ENCODE measurements around the gene KIF6. TPM values are rescaled to one million over a fixed set of nuclear protein-coding genes. Genes with fewer than 3 reads are reported as not detected.
A peak's percentile ranks its signal among the peaks of the same experiment; 100 is the strongest.

Gene KIF6
- total RNA-seq, 1 experiment from 2014 or later = 2.7 TPM

DNA sequence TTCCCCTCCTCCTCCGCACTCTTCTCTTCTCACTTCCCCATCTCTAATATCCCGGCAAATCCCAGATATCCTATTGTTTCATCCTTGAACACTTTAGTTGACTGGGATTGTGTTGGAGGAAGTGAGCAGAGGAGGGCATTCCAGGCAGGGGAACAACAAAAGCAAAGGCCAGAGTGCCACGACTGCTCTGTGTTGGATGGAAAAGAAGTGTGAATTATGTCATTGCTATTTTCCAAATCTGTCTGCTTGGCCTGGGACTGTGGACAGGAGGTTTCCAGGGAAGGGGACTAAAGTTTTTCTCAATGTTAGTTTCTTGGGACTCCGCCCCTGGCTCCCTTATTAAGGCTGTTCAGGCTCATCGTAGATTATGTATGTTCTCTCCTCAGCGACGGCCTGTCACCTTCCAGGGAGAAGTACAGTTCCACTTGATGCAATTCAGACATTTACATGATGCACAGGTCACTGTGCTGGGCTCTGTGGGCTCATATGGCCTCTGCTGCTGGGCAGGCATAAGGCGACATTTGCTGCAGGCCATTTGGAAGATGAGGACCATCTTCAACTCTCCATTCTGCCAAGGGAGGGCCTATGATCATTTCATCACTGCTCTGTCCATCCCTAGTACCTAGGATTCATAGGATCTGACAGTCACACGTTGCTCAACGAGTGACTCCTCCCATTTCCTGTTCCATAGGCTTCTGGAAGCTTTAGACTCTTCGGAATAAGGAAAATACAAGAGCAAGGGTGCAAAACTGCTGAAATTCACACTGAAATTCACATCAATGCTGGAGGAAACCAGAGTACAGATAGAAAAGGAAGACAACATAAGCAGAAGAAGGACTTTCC, 303.6 kb downstream of the KIF6 start:
- DNase-seq (ENCODE audit: low read depth) = no peak

GRCh38 chr6:39420300-39421265, 304.6 kb downstream of the KIF6 start:
- no peak for DNase-seq (ENCODE audit: low read depth)

- no peak for DNase-seq (ENCODE audit: low read depth)
Observed at GRCh38 chr6:39419607-39420006, 305.6 kb downstream of the KIF6 start.

GRCh38 chr6:39417440-39417839, 307.8 kb downstream of the KIF6 start:
- DNase-seq (ENCODE audit: low read depth) = no peak

- peak; percentile 96 for DNase-seq (ENCODE audit: low read depth)
Observed at GRCh38 chr6:39416728-39417127, 308.5 kb downstream of the KIF6 start.

DNA sequence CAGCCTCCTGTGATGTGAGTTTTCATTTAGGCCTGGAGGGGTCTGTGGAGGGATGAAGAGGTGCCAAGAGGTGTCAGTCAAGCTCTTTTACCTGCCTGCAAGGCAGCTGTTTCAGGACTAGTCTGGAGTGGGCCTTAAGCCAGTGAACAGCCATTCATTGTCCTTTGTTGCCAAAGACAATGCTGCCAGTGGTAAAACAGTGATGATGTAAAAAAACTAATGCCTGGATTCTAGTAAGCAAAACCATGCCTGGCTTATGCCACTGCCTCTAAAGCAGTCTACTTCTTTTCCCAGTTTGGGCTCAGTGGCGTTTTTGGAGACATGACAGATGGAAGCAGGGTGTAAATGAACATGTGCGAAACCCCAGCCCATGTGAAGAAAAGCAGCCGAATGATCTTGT, 309.2 kb downstream of the KIF6 start:
- DNase-seq (ENCODE audit: low read depth) = peak; percentile 33

DNA sequence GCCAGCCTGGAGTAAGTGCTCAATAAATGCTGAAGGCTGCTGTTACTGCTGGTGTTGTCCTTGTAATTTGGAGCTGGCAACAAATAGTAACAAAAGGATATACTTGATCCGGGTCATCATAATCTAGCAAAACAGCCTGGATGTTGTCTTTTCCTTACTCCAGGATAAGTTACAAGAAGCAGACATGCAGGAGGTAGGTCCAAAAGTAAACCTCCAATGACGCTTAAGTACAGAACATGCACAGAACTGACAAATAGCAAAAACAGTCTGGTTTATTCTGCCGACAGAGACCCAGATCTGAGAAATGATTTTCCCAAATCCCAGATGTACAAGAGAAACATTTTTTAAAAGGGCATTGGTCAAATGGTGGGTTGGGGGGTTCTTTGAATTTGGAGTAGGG, 309.7 kb downstream of the KIF6 start:
- DNase-seq (ENCODE audit: low read depth) = no peak

GRCh38 chr6:39411465-39411864, 313.7 kb downstream of the KIF6 start:
- peak; percentile 60 for DNase-seq (ENCODE audit: low read depth)

GRCh38 chr6:39411001-39411400, 314.2 kb downstream of the KIF6 start:
- DNase-seq (ENCODE audit: low read depth) = no peak

GRCh38 chr6:39409889-39410288, 315.3 kb downstream of the KIF6 start:
- DNase-seq (ENCODE audit: low read depth) = no peak

DNA sequence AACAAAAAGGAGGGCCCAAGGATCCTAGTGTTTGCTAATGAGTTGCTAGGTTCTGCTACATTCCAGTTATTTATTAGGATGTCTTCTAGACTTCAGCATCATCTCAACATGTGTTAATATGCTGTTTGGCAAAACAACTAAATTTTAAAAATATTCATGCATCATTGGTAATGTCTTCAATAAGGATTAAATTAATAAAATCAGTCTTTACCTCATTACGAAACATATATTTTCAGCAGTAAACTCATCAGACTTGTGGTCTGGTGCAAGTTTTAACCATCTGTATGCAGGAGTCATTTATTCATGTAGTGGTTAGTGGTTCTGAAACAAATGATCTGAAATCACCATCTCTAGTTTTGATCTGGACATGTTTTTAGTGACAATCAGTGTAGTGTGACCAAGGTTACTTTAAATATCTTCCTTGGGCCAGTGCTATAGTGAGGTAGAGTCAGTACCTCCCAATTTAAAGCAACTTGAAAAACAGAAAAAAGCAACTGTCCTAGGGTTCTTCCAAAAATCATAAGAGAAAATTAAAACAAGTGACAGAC, 317.7 kb downstream of the KIF6 start:
- DNase-seq (ENCODE audit: low read depth) = no peak

GRCh38 chr6:39404312-39404711, 320.9 kb downstream of the KIF6 start:
- no peak for DNase-seq (ENCODE audit: low read depth)

GRCh38 chr6:39403304-39403703, 321.9 kb downstream of the KIF6 start:
- no peak for DNase-seq (ENCODE audit: low read depth)

GRCh38 chr6:39402239-39402751, 322.9 kb downstream of the KIF6 start:
- peak; percentile 34 for DNase-seq (ENCODE audit: low read depth)

DNA sequence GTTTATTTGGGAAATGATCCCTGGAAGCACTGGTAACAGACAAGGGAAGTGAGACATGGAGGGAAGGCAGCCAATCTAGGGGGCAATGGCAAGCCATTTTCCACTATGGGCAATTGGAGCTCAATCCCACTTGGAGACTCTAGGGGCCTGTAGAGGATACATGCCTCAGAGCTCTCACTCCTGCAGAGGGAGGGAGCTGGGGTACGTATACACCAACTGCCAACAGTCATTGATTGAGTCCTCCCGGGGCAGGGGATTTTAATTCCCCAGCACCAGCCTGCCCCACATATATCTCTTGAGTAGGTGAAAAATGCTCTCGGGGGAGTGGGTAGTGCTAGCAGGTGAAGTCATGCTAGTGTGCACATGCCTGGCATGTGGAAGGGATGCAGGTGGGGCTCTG, 323.8 kb downstream of the KIF6 start:
- no peak for DNase-seq (ENCODE audit: low read depth)

DNA sequence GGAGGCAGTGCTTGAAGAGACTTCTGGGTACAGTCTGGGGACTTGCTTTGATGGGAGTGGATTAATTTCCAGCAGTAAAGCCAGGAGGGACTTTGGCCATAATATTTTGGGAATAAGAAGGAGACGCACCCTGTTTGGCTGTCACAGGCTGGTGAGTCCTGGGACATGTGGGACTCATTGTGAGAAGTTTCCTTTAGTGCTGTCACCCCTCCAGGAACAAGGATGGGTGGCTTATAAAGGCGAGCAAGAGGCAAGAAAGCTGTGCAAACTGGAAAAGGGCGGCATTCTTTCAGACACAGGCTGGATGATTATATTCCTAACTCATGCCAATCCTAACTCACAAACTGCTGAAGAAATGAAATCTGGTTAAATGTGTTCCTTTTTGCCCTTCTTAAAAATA, 325.2 kb downstream of the KIF6 start:
- no peak for DNase-seq (ENCODE audit: low read depth)

DNA sequence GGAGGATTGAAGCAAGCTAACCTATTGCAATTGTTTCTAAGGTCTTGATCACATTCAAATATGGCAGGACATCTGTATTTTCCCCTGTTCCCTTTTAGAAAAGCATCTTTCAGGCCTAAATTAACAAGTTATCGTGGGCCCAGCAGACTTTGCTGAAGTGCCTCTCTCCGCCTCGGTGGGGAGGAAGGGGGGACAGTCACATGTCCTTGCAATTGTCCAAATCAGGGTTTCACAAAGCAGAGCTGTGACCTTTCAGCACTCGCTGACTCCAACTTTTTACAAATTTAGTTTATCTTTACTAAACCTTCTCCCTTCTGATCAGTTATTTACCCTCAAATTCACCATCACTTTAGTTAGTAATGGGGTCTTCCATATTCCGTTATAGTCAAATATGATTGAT, 328.4 kb downstream of the KIF6 start:
- no peak for DNase-seq (ENCODE audit: low read depth)

- DNase-seq (ENCODE audit: low read depth) = no peak
Observed at GRCh38 chr6:39393075-39393474, 332.1 kb downstream of the KIF6 start.

GRCh38 chr6:39391182-39391581, 334.0 kb downstream of the KIF6 start:
- no peak for DNase-seq (ENCODE audit: low read depth)

DNA sequence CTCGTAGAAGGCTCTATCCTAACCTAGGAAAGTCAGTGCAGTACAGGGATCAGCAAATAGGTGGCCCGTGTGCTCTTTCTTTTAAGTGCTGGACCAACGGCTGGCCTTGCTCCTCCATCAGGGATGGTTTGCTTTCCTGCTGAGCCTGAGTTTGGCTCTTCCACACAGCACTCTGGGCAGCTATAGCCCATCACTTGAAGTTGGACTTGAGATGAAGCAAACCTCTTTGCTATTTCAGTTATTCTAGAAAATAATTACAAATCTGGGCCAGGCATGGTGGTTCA, 335.8 kb downstream of the KIF6 start:
- DNase-seq (ENCODE audit: low read depth) = peak; percentile 11

- DNase-seq (ENCODE audit: low read depth) = no peak
Observed at GRCh38 chr6:39388606-39389483, 336.4 kb downstream of the KIF6 start.
